Hepatocyte (in vitro differentiated cells): ENCODE results near the gene STXBP1.

Source experiments
- EZH2 ChIP-seq: fragments of 200-600 bp; sonication (generic); IDR thresholded peaks from 2 replicates; pipeline ENCODE4 v1.6.1; 2016; ENCODE audit warnings: antibody characterized with exemption, mild to moderate bottlenecking, borderline replicate concordance
- TF ChIP-seq, protein P1 (sequence below): fragments of 200-600 bp; sonication (generic); IDR thresholded peaks from 2 replicates; pipeline ENCODE4 v1.5.1; 2016; ENCODE audit warnings: antibody characterized with exemption, mild to moderate bottlenecking; ENCODE audit not compliant: poor library complexity

DNA sequence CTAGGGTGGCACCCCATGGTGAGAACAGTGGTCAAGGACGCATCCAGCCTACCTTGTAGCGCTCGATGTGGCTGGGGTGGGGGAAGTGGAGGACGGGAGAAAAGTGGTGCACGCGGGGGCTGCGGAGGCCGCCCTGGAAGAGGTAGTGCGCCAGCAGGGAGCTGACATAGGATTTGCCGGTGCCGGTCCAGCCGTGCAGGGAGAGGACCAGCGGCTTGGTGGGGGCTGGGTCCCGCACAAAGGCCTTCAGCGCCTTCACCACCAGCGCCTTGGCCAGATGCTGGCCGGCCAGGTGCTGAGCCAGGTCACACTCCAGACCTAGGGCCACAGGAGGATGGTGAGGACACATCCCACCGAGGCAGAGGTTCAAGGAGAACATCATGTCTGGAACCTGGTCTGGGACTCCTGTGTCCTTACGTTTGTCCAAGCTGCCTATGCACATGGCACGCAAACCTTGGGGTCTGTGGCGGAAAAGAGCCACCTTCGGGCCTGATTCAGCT is 122.2 kb downstream of the STXBP1 start:
- TF ChIP-seq EZH2, result no peak
- TF ChIP-seq, protein P1, sequence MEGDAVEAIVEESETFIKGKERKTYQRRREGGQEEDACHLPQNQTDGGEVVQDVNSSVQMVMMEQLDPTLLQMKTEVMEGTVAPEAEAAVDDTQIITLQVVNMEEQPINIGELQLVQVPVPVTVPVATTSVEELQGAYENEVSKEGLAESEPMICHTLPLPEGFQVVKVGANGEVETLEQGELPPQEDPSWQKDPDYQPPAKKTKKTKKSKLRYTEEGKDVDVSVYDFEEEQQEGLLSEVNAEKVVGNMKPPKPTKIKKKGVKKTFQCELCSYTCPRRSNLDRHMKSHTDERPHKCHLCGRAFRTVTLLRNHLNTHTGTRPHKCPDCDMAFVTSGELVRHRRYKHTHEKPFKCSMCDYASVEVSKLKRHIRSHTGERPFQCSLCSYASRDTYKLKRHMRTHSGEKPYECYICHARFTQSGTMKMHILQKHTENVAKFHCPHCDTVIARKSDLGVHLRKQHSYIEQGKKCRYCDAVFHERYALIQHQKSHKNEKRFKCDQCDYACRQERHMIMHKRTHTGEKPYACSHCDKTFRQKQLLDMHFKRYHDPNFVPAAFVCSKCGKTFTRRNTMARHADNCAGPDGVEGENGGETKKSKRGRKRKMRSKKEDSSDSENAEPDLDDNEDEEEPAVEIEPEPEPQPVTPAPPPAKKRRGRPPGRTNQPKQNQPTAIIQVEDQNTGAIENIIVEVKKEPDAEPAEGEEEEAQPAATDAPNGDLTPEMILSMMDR, result no peak
